DND-41 (cell line): Measurements from ENCODE around the gene ZAP70.

Experiments used
- ATAC-seq: fragments of 200-7000 bp; cut with Tn5 transposase; 3 replicates; pipeline ENCODE4 v1.9.1; 2021; ENCODE audit warnings: low read depth; ENCODE audit not compliant: insufficient read depth
- DNase-seq: peaks from one replicate; pipeline ENCODE4 v3.0.0-alpha.2; 2020
- H2AFZ ChIP-seq: 2 replicates; pipeline ENCODE4 v1.6.0; 2012; ENCODE audit warnings: low read depth, low read length
- H3K27ac ChIP-seq: 2 replicates; pipeline ENCODE4 v1.5.1; 2012; ENCODE audit warnings: low read length, inconsistent platforms
- H3K27me3 ChIP-seq: fragments of 200-600 bp; sonication (generic); 2 replicates; pipeline ENCODE4 v1.6.0; 2012; ENCODE audit warnings: low read length, mild to moderate bottlenecking, inconsistent platforms; ENCODE audit not compliant: insufficient read depth, poor library complexity
- H3K36me3 ChIP-seq: 2 replicates; pipeline ENCODE4 v1.5.1; 2012; ENCODE audit warnings: low read length, inconsistent platforms; ENCODE audit not compliant: insufficient read depth
- H3K4me1 ChIP-seq: 2 replicates; pipeline ENCODE4 v1.5.1; 2012; ENCODE audit warnings: mild to moderate bottlenecking, low read length; ENCODE audit not compliant: insufficient read depth
- H3K4me2 ChIP-seq: 2 replicates; pipeline ENCODE4 v1.6.0; 2012; ENCODE audit warnings: mild to moderate bottlenecking, moderate library complexity, low read length, inconsistent platforms; ENCODE audit not compliant: insufficient read depth
- H3K4me3 ChIP-seq, 2 experiments: fragments of 200-600 bp in 1 of 2; shearing (Covaris generic) in 1 of 2; 2 replicates each; pipeline ENCODE4 v1.5.1; 2012 to 2016; ENCODE audit warnings: inconsistent platforms in 2 of 2, low read length in 2 of 2, mild to moderate bottlenecking in 2 of 2, low read depth in 1 of 2, moderate library complexity in 1 of 2
- H3K79me2 ChIP-seq: 2 replicates; pipeline ENCODE4 v1.6.0; 2012; ENCODE audit warnings: low read length, inconsistent platforms; ENCODE audit not compliant: insufficient read depth
- H3K9ac ChIP-seq: 2 replicates; pipeline ENCODE4 v1.6.0; 2012; ENCODE audit warnings: low read depth, mild to moderate bottlenecking, inconsistent platforms, low read length, moderate library complexity
- H3K9me3 ChIP-seq: 2 replicates; pipeline ENCODE4 v1.5.1; 2012; ENCODE audit warnings: low read length, moderate library complexity, mild to moderate bottlenecking, inconsistent platforms; ENCODE audit not compliant: insufficient read depth, severe bottlenecking
- H4K20me1 ChIP-seq: 2 replicates; pipeline ENCODE4 v1.6.0; 2012; ENCODE audit warnings: low read length; ENCODE audit not compliant: insufficient read depth
- CTCF ChIP-seq: IDR thresholded peaks from 2 replicates; pipeline ENCODE4 v1.5.1; 2012; ENCODE audit warnings: borderline replicate concordance, low read length, moderate library complexity, mild to moderate bottlenecking; ENCODE audit not compliant: poor library complexity, severe bottlenecking; ENCODE audit errors: extremely low read depth
- EZH2 ChIP-seq: IDR thresholded peaks from 3 replicates; pipeline ENCODE4 v1.6.1; 2012; ENCODE audit warnings: borderline replicate concordance, low read depth, mild to moderate bottlenecking, moderate library complexity, low read length, inconsistent platforms; ENCODE audit not compliant: severe bottlenecking

Gene ZAP70

GRCh38 chr2:97714084-97714949 is 941 bp downstream of the ZAP70 start:
- DNase-seq = peak; percentile 37
- no peaks in the 10 kb centered on the region for H3K9me3 ChIP-seq
- H3K4me3 ChIP-seq = peak overlapping the region; percentile 62 to 87
- no peak for TF ChIP-seq CTCF
- TF ChIP-seq EZH2 = no peak
- peaks cover 43% of the 10 kb centered on the region for H3K36me3 ChIP-seq
- H3K79me2 ChIP-seq = peaks cover 69% of the 10 kb centered on the region
- no peak for ATAC-seq
- peak overlapping the region; percentile 72 for H2AFZ ChIP-seq
- peaks cover 5% of the 10 kb centered on the region for H4K20me1 ChIP-seq
- peak overlapping the region; percentile 98 for H3K27ac ChIP-seq
- H3K4me1 ChIP-seq = peaks cover 85% of the 10 kb centered on the region
- peak overlapping the region; percentile 98 for H3K9ac ChIP-seq
- H3K27me3 ChIP-seq = no peaks in the 10 kb centered on the region
- H3K4me2 ChIP-seq = peak overlapping the region; percentile 84

GRCh38 chr2:97714950-97715652 is 1.7 kb downstream of the ZAP70 start:
- H3K27me3 ChIP-seq = no peaks in the 10 kb centered on the region
- no peak for DNase-seq
- no peak overlapping the region for H2AFZ ChIP-seq
- peaks cover 77% of the 10 kb centered on the region for H3K79me2 ChIP-seq
- no peak for ATAC-seq
- peak overlapping the region; percentile 98 for H3K9ac ChIP-seq
- peaks cover 12% of the 10 kb centered on the region for H4K20me1 ChIP-seq
- H3K4me2 ChIP-seq = peak overlapping the region; percentile 84
- H3K27ac ChIP-seq = peak overlapping the region; percentile 98
- H3K4me1 ChIP-seq = peaks cover 90% of the 10 kb centered on the region
- TF ChIP-seq EZH2 = no peak
- no peak for TF ChIP-seq CTCF
- H3K9me3 ChIP-seq = no peaks in the 10 kb centered on the region
- H3K36me3 ChIP-seq = peaks cover 51% of the 10 kb centered on the region
- H3K4me3 ChIP-seq = peak overlapping the region; percentile 62 to 87; a peak in 3 of 4 replicates

GRCh38 chr2:97715951-97716694 is 2.7 kb downstream of the ZAP70 start:
- H3K27ac ChIP-seq = peak overlapping the region; percentile 98
- no peaks in the 10 kb centered on the region for H3K27me3 ChIP-seq
- DNase-seq (no peak), ATAC-seq (no peak)
- peaks cover 60% of the 10 kb centered on the region for H3K36me3 ChIP-seq
- peaks cover 87% of the 10 kb centered on the region for H3K79me2 ChIP-seq
- H3K4me2 ChIP-seq = peak overlapping the region; percentile 84
- H2AFZ ChIP-seq = no peak overlapping the region
- H3K9ac ChIP-seq = peak overlapping the region; percentile 98
- peak overlapping the region in 1 of 2 experiments; percentile 87; a peak in 2 of 4 replicates for H3K4me3 ChIP-seq
- peaks cover 19% of the 10 kb centered on the region for H4K20me1 ChIP-seq
- peaks cover 81% of the 10 kb centered on the region for H3K4me1 ChIP-seq
- no peaks in the 10 kb centered on the region for H3K9me3 ChIP-seq
- TF ChIP-seq EZH2 (no peak), CTCF (no peak)
